ACHN (cell line): ENCODE data around the gene NXPH1.
"Not testable (repeated sequence)": the region's sequence is repeated elsewhere in the genome, so short reads cannot be mapped to it uniquely, and the experiment has no call there.

ENCODE experiments used
- DNase-seq: peaks from one replicate; pipeline ENCODE4 v3.0.0-alpha.2; 2015
- in situ Hi-C: cut with HindIII; loops from 2 replicates; pipeline ENCODE4 v1.10.0; 2017; ENCODE audit warnings: low sequenced_read_pairs, low pct_ligation_motif_present, low pct_unique_long_range_greater_than_20kb

NXPH1 gene

GRCh38 chr7:8629504-8629903, 196.1 kb downstream of the NXPH1 start:
- DNase-seq: no peak
- in situ Hi-C loops: no loop called here

GRCh38 chr7:8637322-8637721, 203.9 kb downstream of the NXPH1 start:
- no peak for DNase-seq
- in situ Hi-C loops: no loop called here

DNA sequence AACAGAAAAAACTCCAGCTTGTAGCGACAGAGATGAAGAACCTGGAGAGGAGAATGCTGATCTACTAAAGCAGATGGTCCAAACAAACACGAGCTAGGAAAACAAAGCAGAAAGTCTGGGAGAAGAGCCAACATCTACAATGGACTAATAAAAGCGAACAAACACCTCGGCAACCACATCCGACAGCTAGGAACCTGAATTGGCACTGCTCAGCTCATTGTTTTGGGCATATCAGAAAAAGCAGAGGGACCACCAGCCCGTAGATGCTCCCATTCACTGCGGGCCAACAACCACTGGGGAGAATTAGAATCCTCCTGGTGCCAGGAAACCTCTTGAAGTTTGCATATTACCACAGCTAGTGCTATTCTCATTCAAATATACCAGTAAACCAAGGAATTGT, 204.7 kb downstream of the NXPH1 start:
- no peak for DNase-seq
- in situ Hi-C loops: no loop called here

DNA sequence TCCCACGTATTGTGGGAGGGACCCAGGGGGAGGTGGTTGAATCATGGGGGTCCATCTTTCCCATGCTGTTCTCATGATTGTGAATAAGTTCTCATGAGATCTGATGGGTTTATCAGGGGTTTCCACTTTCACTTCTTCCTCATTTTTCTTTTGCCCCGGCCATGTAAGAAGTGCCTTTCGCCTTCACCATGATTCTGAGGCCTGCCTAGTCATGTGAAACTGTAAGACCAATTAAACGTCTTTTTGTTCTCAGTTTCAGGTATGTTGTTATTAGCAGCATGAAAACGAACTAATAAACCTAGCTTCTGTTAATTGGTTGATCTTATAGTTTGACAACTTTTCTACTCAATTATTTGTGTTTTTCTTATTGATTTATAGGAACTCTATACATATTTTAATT, 206.3 kb downstream of the NXPH1 start:
- DNase-seq: no peak
- in situ Hi-C loops: no loop called here

- DNase-seq: no peak
- in situ Hi-C loops: no loop called here
These were observed 207.3 kb downstream of the NXPH1 start for GRCh38 chr7:8640671-8641070.

DNA sequence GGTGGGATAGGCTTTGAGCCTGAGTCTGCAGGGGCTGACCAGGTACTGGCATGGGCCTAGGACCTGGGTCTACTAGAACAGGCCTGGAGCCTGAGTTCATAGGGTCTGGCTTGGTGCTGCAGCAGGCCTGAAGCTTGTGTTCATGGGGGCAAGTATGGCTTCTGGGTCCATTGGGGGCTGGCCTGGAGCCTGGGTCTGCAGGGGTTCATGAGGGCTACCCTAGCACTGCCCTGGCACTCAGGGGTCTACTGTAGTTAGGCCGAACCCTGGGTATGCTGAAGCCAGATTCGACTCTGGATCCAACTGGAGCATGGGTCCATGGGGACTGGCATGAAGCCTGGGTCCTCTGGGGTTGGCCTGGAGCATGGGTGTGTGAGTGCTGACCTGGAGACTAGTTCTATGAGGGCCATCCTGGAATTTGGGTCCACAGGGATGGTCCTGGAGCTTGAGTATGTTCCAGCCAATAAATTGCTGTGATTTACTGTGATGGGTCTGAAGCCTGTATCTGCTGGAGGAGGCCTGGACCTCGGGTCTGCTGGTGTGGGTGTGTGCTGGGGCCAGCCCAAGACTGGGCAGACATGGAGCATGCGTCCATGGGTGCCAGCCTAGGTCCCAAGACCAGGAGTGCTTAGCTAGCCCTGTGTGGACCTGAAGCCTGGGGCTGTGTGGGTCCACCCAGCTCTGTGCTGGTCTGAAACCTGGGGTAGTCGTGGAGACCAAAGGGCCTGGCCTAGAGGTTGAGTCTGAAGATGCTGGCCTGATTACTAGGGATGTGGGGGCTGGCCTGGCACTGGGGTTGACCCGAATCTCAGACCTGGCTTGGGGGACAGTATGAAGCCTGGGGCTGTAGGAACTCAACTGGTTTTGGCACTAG, 235.5 kb downstream of the NXPH1 start:
- DNase-seq: no peak
- in situ Hi-C loops: no loop called here

DNA sequence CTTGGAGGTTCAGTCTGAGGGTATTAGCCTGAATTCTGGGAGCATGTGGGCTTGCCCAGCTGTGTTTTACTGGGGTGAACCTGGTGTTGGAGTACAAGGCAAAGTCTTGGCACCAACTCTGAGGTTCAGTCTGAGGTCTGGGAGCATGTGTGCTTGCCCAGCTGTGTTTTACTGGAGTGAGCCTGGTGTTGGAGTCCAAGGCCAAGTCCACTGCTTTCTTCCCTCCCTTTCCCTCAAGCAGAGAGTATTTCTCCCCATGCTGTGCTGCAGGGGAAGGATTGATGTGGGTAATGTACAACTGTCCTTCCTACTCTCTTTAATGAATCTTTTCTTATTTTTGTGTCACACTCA, 236.1 kb downstream of the NXPH1 start:
- DNase-seq: no peak
- in situ Hi-C loops: no loop called here

GRCh38 chr7:8684426-8684825, 251.0 kb downstream of the NXPH1 start:
- in situ Hi-C loops: no loop called here
- no peak for DNase-seq

DNA sequence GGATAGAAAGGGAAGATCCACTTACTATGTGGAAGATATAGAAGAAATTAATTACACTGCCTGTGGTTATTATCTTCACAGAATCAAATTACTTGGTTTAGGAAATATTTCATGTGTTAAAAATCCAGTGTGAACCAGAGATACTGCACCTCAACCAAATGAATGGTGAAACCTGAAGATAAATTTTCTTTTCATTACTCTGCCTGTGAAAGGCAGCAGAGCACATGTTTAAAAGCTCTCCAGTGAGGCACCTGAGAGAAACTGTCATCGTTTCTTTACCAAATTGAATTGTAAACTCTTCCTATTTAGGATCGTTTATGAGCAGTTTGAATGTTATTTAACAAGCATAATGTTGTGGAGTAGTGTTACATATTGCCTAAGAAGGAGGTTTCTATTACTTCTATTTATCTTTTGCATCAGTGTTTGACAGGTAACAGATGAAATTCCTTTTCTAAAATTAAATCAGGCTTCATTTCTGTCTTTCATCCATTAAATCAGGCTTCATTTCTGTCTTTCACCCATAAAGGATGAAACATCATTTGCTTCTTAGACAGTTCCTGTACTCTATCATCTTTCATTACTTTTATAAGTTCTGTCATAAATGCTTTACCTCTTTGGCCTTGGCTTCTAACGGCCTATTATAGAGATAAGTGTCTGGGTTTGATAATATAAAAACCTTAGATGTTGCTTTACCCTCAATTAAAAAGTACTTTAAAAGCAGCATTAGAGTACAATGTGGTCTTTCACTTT, 266.6 kb downstream of the NXPH1 start:
- DNase-seq: no peak
- in situ Hi-C loops: no loop called here

DNA sequence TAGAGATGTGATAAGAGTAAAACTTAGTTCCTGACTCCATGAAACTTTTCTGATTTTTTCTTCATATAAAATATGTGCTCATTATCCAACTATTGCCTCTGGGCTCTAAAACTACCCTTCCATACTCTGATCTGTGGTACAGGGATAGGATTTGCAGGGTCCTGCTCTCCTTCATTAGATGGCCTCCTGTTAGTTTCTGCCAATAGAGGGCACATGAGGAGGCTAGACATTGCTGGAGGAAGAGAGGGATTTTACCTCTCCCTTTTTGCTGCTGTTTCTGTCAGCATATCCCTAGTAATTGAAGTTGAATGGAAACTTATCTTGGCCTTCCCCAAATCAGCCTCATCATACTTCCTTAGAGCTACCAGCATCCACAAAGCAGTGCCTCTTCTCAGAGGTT, 269.4 kb downstream of the NXPH1 start:
- in situ Hi-C loops: no loop called here
- no peak for DNase-seq

- DNase-seq: no peak
- in situ Hi-C loops: no loop called here
These were observed 276.7 kb downstream of the NXPH1 start for GRCh38 chr7:8710124-8710523.

DNA sequence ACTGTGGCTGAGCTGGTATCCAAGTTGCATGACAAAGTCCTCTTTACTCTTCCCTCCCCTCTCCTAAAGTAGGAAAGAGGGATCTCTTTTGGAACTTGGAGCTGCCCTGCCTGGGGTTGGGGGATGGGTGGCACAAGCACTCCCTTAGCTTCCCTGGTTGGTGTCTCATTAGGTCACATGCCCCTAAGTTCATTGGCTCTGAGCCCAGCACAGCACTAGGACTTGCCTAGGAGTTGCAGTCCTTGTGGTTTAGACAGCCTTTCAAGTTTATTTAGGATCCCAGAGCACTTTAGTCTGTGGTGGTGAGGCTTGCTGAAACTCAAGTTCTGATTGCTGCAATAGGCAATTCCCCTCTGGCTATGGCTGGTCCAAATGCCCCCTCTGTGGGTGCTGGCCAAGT, 281.4 kb downstream of the NXPH1 start:
- DNase-seq: no peak
- in situ Hi-C loops: no loop called here

DNA sequence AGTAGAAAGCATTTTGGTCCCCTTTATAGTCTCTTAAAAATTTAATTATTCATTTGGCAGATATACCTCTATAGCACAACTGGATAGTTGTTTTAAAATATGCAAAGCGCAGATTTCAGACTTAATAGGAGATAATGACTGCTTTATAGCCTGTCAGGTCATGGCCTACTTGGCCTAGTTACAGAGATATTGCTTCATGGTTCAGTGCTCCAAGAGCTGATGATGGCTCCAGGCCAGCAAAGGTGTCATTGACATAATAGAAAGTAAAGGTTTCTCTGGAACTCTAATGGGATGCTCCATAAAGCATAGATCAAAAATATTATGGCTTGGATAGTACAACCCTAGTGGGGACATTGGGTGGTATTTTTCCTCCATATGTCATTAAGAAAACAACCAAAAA, 285.7 kb downstream of the NXPH1 start:
- DNase-seq: no peak
- in situ Hi-C loops: no loop called here

DNA sequence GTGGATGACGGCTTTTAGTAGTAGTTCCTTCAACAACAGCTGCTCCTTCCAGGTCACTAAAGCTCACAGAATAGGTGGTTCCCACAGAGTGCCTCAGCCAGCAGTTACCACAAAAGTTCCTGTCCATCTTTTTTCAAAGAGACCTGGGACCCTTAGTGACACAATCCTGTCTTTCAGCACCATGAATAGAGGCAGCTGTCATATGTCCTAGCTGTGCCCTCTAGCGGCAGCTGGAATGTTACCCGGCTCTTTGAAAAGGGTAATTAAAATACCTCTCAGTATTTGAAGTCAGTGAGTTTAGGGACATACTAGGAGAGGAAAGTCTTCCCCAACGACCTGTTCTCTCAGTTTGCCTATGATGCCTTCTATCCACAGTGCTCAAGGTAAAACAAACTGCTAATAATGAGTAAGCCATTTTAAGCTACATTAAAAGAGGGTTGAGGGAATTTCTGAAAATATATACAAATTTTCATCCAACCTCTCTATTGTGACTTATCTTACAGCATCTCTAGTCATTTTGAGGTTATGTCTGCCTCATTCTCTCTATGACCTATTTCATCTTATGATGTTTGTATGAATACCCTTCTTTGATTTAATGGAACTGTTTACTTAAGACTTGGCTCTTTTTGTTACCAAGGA, 290.8 kb downstream of the NXPH1 start:
- in situ Hi-C loops: no loop called here
- DNase-seq: peak; percentile 66

DNA sequence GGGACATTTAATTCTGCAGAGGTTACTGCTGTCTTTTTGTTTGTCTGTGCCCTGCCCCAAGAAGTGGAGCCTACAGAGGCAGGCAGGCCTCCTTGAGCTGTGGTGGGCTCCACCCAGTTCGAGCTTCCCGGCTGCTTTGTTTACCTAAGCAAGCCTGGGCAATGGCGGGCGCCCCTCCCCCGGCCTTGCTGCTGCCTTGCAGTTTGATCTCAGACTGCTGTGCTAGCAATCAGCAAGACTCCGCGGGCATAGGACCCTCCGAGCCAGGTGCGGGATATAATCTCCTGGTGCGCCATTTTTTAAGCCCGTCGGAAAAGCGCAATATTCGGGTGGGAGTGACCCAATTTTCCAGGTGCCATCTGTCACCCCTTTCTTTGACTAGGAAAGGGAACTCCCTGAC, 298.3 kb downstream of the NXPH1 start:
- DNase-seq, in situ Hi-C loops: not testable (repeated sequence)

DNA sequence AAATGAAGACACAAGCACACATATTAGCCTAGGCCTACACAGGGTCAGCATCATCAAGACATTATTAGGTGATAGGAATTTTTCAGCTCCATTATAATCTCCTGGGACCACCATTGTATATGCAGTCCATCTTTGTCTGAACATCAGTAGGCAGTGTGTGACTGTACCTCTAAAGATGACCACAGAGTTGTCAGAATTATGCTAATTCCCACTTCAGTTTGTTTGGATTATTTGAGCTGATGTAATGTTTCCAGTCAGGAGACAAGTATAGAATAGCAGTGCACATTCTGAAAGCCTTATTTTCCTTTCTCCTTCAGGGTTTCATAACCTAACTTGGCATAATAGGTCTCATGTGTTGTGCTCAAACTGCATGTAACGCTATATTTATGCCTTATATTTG, 306.4 kb downstream of the NXPH1 start:
- no peak for DNase-seq
- in situ Hi-C loops: no loop called here

GRCh38 chr7:8742837-8743236, 309.4 kb downstream of the NXPH1 start:
- in situ Hi-C loops: no loop called here
- DNase-seq: no peak

GRCh38 chr7:8747338-8747737, 313.9 kb downstream of the NXPH1 start:
- in situ Hi-C loops: no loop called here
- DNase-seq: no peak

- DNase-seq: no peak
- in situ Hi-C loops: no loop called here
These were observed 318.3 kb downstream of the NXPH1 start for GRCh38 chr7:8751557-8752231.
